ENCODE results near the gene EYA3. TPM values are rescaled to one million over a fixed set of nuclear protein-coding genes. Genes with fewer than 3 reads are reported as not detected.

The EYA3 gene
- total RNA-seq, 1 donor from 2014 or later = 17.5 TPM

DNA sequence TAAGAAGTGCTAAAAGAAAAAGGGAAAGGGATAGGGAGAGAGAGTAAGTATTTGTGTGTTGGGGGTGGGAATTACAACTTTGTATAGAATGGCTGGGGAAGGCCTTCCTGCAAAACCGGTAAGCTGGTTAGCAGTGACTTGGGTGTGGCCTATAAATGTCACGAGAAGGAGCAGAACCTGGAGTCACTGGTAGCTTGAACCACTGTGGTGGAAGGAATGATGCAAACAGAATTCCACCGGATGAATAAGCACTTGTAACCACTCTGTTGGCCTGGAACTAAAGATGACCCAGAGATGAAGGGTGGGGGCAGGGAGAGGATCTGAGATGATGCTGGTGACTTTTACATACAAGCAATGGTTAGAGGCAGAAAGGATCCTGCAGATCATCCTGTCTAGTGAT, 119.7 kb downstream of the EYA3 start:
- no peak for DNase-seq (ENCODE audit: extremely low spot score, unreplicated experiment)
- H3K27me3 Mint-ChIP-seq (ENCODE audit: unreplicated experiment) = no peaks in the 10 kb centered on the region
- no peaks in the 10 kb centered on the region for H3K9me3 Mint-ChIP-seq (ENCODE audit: unreplicated experiment)
- H3K4me1 Mint-ChIP-seq (ENCODE audit: unreplicated experiment) = peaks cover 12% of the 10 kb centered on the region
- peaks cover 16% of the 10 kb centered on the region for H3K36me3 Mint-ChIP-seq (ENCODE audit: unreplicated experiment)
- H3K4me3 Mint-ChIP-seq (ENCODE audit: unreplicated experiment) = no peak overlapping the region
- TF ChIP-seq, protein P1, sequence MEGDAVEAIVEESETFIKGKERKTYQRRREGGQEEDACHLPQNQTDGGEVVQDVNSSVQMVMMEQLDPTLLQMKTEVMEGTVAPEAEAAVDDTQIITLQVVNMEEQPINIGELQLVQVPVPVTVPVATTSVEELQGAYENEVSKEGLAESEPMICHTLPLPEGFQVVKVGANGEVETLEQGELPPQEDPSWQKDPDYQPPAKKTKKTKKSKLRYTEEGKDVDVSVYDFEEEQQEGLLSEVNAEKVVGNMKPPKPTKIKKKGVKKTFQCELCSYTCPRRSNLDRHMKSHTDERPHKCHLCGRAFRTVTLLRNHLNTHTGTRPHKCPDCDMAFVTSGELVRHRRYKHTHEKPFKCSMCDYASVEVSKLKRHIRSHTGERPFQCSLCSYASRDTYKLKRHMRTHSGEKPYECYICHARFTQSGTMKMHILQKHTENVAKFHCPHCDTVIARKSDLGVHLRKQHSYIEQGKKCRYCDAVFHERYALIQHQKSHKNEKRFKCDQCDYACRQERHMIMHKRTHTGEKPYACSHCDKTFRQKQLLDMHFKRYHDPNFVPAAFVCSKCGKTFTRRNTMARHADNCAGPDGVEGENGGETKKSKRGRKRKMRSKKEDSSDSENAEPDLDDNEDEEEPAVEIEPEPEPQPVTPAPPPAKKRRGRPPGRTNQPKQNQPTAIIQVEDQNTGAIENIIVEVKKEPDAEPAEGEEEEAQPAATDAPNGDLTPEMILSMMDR (IDR thresholded peaks at IDR 0.05) = no peak
- H3K27ac Mint-ChIP-seq (ENCODE audit: unreplicated experiment) = no peak overlapping the region

DNA sequence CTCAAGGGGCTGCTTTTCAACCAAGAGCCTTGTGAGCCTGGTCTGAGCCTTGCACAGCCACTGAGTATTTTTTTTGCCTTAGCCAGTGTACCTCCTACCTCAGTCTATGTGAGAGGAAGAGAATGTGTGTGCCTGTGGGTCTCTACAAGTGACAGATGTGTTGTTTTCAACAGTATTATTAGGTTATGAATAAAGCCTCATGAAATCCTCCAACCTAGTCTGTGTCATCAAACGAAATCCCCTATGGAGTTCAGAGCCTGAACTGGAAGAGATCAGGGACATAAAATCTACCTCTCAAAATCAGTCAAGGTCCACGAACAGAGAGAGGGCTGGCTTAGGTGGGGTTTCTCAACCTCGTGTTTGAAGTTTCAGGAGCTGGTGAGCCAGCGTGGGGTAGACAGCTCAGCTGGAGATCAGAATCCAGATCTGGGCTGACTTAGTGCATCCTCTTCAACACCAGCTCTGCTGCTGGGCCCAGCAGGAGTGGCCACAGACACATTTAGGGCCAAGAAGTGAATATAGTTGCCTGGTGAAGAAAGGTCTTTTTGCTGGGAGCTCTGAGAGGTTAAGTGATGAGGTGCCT, 120.4 kb downstream of the EYA3 start:
- Mint-ChIP-seq H3K4me3 (ENCODE audit: unreplicated experiment) (no peak overlapping the region), H3K36me3 (ENCODE audit: unreplicated experiment) (peaks cover 16% of the 10 kb centered on the region), H3K9me3 (ENCODE audit: unreplicated experiment) (no peaks in the 10 kb centered on the region), H3K4me1 (ENCODE audit: unreplicated experiment) (peaks cover 12% of the 10 kb centered on the region), H3K27me3 (ENCODE audit: unreplicated experiment) (no peaks in the 10 kb centered on the region), H3K27ac (ENCODE audit: unreplicated experiment) (no peak overlapping the region)
- TF ChIP-seq, protein P1 (IDR thresholded peaks at IDR 0.05) = no peak
- no peak for DNase-seq (ENCODE audit: extremely low spot score, unreplicated experiment)

DNA sequence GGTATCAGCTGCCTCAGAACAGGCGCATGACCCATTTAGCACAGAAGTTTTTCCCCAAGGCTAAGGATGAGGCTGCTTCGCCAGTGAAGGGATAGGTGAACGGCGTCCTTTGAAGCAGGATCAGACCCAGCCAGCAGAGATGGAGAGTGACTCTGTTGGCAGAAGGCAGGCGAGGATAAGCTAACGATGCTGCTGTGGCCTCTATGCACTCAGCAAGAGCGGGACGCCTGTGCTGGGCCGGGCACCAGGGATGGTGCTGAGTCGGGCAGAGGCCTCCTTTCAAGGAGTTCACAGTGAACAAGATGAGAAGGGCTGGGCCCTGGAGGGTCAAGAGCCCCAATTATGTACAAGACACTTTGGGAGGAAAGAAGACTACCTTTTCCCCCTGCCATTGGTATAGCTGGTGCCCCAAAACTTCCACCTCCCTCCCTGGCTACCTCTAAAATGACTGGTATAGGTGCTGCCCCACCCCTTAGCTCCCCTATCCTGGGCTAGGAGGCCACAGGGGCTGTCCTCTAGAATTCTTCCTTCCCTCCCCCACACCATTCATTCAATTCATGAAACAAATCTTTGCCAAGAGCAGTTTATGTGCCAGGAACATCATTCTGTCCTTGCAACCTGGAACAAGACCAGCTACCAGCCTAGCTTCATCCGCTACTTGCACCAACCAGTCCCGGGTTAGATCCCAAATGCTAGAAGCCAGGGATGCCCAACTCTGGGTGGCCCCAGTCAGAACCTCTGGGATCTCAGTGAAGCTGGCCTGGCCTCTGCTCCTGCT, 121.1 kb downstream of the EYA3 start:
- no peak overlapping the region for H3K27ac Mint-ChIP-seq (ENCODE audit: unreplicated experiment)
- no peak for DNase-seq (ENCODE audit: extremely low spot score, unreplicated experiment)
- no peak overlapping the region for H3K4me3 Mint-ChIP-seq (ENCODE audit: unreplicated experiment)
- TF ChIP-seq, protein P1 (IDR thresholded peaks at IDR 0.05) = no peak
- H3K4me1 Mint-ChIP-seq (ENCODE audit: unreplicated experiment) = peaks cover 9% of the 10 kb centered on the region
- peaks cover 16% of the 10 kb centered on the region for H3K36me3 Mint-ChIP-seq (ENCODE audit: unreplicated experiment)
- no peaks in the 10 kb centered on the region for H3K27me3 Mint-ChIP-seq (ENCODE audit: unreplicated experiment)
- H3K9me3 Mint-ChIP-seq (ENCODE audit: unreplicated experiment) = no peaks in the 10 kb centered on the region

DNA sequence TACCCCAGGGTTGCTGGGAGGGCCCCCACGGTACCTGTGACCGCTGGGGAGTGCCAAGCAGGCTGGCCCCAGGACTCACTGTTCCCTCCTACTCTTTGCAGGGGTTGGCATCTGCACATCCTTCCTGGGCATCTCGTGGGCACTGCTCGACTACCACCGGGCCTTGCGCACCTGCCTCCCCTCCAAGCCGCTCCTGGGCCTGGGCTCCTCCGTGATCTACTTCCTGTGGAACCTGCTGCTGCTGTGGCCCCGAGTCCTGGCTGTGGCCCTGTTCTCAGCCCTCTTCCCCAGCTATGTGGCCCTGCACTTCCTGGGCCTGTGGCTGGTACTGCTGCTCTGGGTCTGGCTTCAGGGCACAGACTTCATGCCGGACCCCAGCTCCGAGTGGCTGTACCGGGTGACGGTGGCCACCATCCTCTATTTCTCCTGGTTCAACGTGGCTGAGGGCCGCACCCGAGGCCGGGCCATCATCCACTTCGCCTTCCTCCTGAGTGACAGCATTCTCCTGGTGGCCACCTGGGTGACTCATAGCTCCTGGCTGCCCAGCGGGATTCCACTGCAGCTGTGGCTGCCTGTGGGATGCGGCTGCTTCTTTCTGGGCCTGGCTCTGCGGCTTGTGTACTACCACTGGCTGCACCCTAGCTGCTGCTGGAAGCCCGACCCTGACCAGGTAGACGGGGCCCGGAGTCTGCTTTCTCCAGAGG, 121.9 kb downstream of the EYA3 start:
- TF ChIP-seq, protein P1 (IDR thresholded peaks at IDR 0.05) = no peak
- H3K27ac Mint-ChIP-seq (ENCODE audit: unreplicated experiment) = no peak overlapping the region
- DNase-seq (ENCODE audit: extremely low spot score, unreplicated experiment) = no peak
- no peak overlapping the region for H3K4me3 Mint-ChIP-seq (ENCODE audit: unreplicated experiment)
- H3K36me3 Mint-ChIP-seq (ENCODE audit: unreplicated experiment) = peaks cover 16% of the 10 kb centered on the region
- no peaks in the 10 kb centered on the region for H3K27me3 Mint-ChIP-seq (ENCODE audit: unreplicated experiment)
- no peaks in the 10 kb centered on the region for H3K9me3 Mint-ChIP-seq (ENCODE audit: unreplicated experiment)
- peaks cover 10% of the 10 kb centered on the region for H3K4me1 Mint-ChIP-seq (ENCODE audit: unreplicated experiment)

DNA sequence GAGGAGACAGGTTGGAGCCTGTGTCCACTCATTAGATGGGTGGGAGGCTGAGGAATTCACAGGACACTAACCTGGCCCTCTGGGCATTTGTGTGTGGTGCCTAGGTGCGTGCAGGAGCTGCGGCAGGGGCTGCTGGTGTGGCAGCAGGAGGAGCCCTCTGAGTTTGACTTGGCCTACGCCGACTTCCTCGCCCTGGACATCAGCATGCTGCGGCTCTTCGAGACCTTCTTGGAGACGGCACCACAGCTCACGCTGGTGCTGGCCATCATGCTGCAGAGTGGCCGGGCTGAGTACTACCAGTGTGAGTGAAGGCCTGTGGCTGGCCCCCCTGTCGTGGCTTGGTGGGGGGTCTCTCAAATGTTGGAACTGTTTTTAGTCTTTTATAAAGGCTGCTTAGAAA, 125.0 kb downstream of the EYA3 start:
- TF ChIP-seq, protein P1 (IDR thresholded peaks at IDR 0.05) = no peak
- H3K36me3 Mint-ChIP-seq (ENCODE audit: unreplicated experiment) = peaks cover 14% of the 10 kb centered on the region
- no peak for DNase-seq (ENCODE audit: extremely low spot score, unreplicated experiment)

More for the DNA sequence above, 125.0 kb downstream of the EYA3 start:
- Mint-ChIP-seq H3K27ac (ENCODE audit: unreplicated experiment) (no peak overlapping the region), H3K4me1 (ENCODE audit: unreplicated experiment) (peaks cover 20% of the 10 kb centered on the region), H3K9me3 (ENCODE audit: unreplicated experiment) (no peaks in the 10 kb centered on the region), H3K4me3 (ENCODE audit: unreplicated experiment) (no peak overlapping the region), H3K27me3 (ENCODE audit: unreplicated experiment) (no peaks in the 10 kb centered on the region)

Data from osteocyte (in vitro differentiated cells).